Measurements from ENCODE around the gene RABAC1. TPM values are rescaled to one million over a fixed set of nuclear protein-coding genes. Genes with fewer than 3 reads are reported as not detected.

Gene RABAC1
- total RNA-seq, 1 donor from 2014 or later, result 134 TPM

GRCh38 chr19:41947091-41947490, 12.0 kb downstream of the RABAC1 start:
- no peak for TF ChIP-seq CTCF (IDR thresholded peaks at IDR 0.05)
- DNase-seq (no peak), ATAC-seq (no peak)
- H3K36me3 ChIP-seq, result no peaks in the 10 kb centered on the region
- no peaks in the 10 kb centered on the region for H3K9me3 ChIP-seq
- H3K27me3 ChIP-seq, result no peaks in the 10 kb centered on the region
- H3K4me3 ChIP-seq, result no peak overlapping the region
- H3K4me1 ChIP-seq, result no peaks in the 10 kb centered on the region
- no peak overlapping the region for H3K27ac ChIP-seq
- intact Hi-C loops (cut with DNase I), result no loop called here

GRCh38 chr19:41945135-41945766, 13.9 kb downstream of the RABAC1 start:
- H3K27ac ChIP-seq, result no peak overlapping the region
- no peaks in the 10 kb centered on the region for H3K4me1 ChIP-seq
- DNase-seq, result no peak
- intact Hi-C loops (cut with DNase I), result no loop called here
- no peaks in the 10 kb centered on the region for H3K9me3 ChIP-seq
- no peak for TF ChIP-seq CTCF (IDR thresholded peaks at IDR 0.05)
- no peaks in the 10 kb centered on the region for H3K27me3 ChIP-seq
- ATAC-seq, result peak; percentile 42
- H3K36me3 ChIP-seq, result no peaks in the 10 kb centered on the region
- no peak overlapping the region for H3K4me3 ChIP-seq

- H3K27me3 ChIP-seq, result no peaks in the 10 kb centered on the region
- intact Hi-C loops (cut with DNase I), result no loop called here
- no peak for TF ChIP-seq CTCF (IDR thresholded peaks at IDR 0.05)
- DNase-seq, result no peak
- H3K36me3 ChIP-seq, result no peaks in the 10 kb centered on the region
- ATAC-seq, result no peak
- no peak overlapping the region for H3K4me3 ChIP-seq
- no peak overlapping the region for H3K27ac ChIP-seq
- H3K4me1 ChIP-seq, result peaks cover 3% of the 10 kb centered on the region
- H3K9me3 ChIP-seq, result no peaks in the 10 kb centered on the region
Measured at GRCh38 chr19:41944336-41944735, 14.8 kb downstream of the RABAC1 start.

GRCh38 chr19:41941410-41942202, 17.5 kb downstream of the RABAC1 start:
- Histone ChIP-seq H3K4me3 (no peak overlapping the region), H3K27me3 (no peaks in the 10 kb centered on the region), H3K4me1 (peaks cover 3% of the 10 kb centered on the region), H3K27ac (no peak overlapping the region), H3K9me3 (no peaks in the 10 kb centered on the region), H3K36me3 (no peaks in the 10 kb centered on the region)
- DNase-seq (no peak), ATAC-seq (no peak)
- no peak for TF ChIP-seq CTCF (IDR thresholded peaks at IDR 0.05)
- intact Hi-C loops (cut with DNase I), result no loop called here

GRCh38 chr19:41940731-41941409, 18.3 kb downstream of the RABAC1 start:
- peaks cover 2% of the 10 kb centered on the region for H3K27me3 ChIP-seq

More at GRCh38 chr19:41940731-41941409, 18.3 kb downstream of the RABAC1 start:
- no peaks in the 10 kb centered on the region for H3K9me3 ChIP-seq
- intact Hi-C loops (cut with DNase I), result no loop called here
- no peak overlapping the region for H3K27ac ChIP-seq
- peaks cover 3% of the 10 kb centered on the region for H3K4me1 ChIP-seq
- ATAC-seq, result no peak
- DNase-seq, result no peak
- no peaks in the 10 kb centered on the region for H3K36me3 ChIP-seq
- TF ChIP-seq CTCF (IDR thresholded peaks at IDR 0.05), result no peak
- H3K4me3 ChIP-seq, result peak overlapping the region; percentile 46

All from upper lobe of right lung (tissue), 1 donor.